K562 (cell line): ENCODE data around the gene PITPNC1.

ENCODE experiments used
- BDP1 ChIP-seq: IDR thresholded peaks from 3 replicates; pipeline ENCODE4 v1.6.1; 2011; ENCODE audit not compliant: insufficient read length, insufficient read depth
- BRCA1 ChIP-seq, 2 experiments: fragments of 450-650 bp in 1 of 2; sonication (generic) in 1 of 2; formaldehyde crosslinking in 1 of 2; IDR thresholded peaks; 2 replicates each; pipeline versions ENCODE4 v1.5.0 to v1.6.1; 2017 to 2020; ENCODE audit warnings: mild to moderate bottlenecking in 1 of 2, missing genetic modification reagents in 1 of 2
- MCM3 ChIP-seq: fragments of 450-650 bp; IDR thresholded peaks from 2 replicates; pipeline ENCODE4 v1.6.1; 2016
- NFXL1 ChIP-seq: fragments of 450-650 bp; formaldehyde crosslinking; IDR thresholded peaks from 2 replicates; pipeline ENCODE4 v1.4.0; 2021; ENCODE audit warnings: mild to moderate bottlenecking
- PHF21A ChIP-seq: fragments of 450-650 bp; IDR thresholded peaks from 2 replicates; pipeline ENCODE4 v1.6.1; 2017; ENCODE audit warnings: low read depth, borderline replicate concordance
- POLR2AphosphoS5 ChIP-seq: IDR thresholded peaks from 2 replicates; pipeline ENCODE4 v1.6.1; 2011; ENCODE audit warnings: mild to moderate bottlenecking, low read depth, low read length, moderate library complexity; ENCODE audit not compliant: control insufficient read depth, insufficient read depth
- POU5F1 ChIP-seq: fragments of 150-350 bp; IDR thresholded peaks from 2 replicates; pipeline ENCODE4 v1.6.1; 2014; ENCODE audit warnings: borderline replicate concordance, low read length, low read depth, mild to moderate bottlenecking; ENCODE audit not compliant: partially characterized antibody
- RAD21 ChIP-seq, 2 experiments: fragments of 250-450 bp in 1 of 2; fragments of 450-650 bp in 1 of 2; sonication (Bioruptor Pico) in 1 of 2; formaldehyde crosslinking in 1 of 2; IDR thresholded peaks in 1 of 2; conservative IDR thresholded peaks in 1 of 2; 2 replicates each; pipeline versions ENCODE4 v1.4.0 to v1.8.0; 2020 to 2022; ENCODE audit warnings: mild to moderate bottlenecking in 2 of 2, moderate library complexity in 1 of 2
- SMAD4 ChIP-seq: fragments of 250-450 bp; sonication (Bioruptor Pico); conservative IDR thresholded peaks from 2 replicates; pipeline ENCODE4 v1.8.0; 2021; ENCODE audit warnings: inconsistent platforms, mild to moderate bottlenecking, moderate library complexity
- YY1 ChIP-seq, 3 experiments: IDR thresholded peaks; 2 replicates each; pipeline ENCODE4 v1.6.1; 2011; ENCODE audit warnings: low read length in 2 of 3, mild to moderate bottlenecking in 2 of 3, moderate library complexity in 2 of 3, borderline replicate concordance in 1 of 3, control low read depth in 1 of 3, low read depth in 1 of 3; ENCODE audit not compliant: insufficient read depth in 3 of 3, insufficient replicate concordance in 2 of 3, control insufficient read depth in 1 of 3, insufficient read length in 1 of 3; ENCODE audit errors: extremely low read depth in 1 of 3
- ZNF57 ChIP-seq: fragments of 450-650 bp; formaldehyde crosslinking; IDR thresholded peaks from 2 replicates; pipeline ENCODE4 v1.4.0; 2020; ENCODE audit warnings: mild to moderate bottlenecking, moderate library complexity

DNA sequence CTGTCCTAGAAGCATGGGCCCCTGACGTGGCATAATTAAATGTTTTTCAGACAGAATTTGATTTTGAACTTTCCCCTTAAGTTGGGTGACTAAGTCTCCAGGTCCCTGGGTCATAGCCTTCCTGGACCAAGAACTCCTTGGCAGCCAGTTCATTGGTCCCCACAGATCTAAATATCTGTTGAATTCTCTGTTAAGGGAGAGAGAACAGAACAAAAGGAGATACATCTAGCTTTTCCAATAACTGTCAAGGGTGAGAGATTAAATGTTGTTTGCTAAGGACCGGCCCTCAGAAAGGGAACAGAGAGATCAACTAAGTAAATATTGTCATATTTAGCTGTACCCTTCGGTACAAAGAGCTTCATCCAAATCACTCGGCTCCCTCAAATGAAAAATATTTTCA lies 262.5 kb downstream of the PITPNC1 start:
- no peak for TF ChIP-seq ZNF57
- TF ChIP-seq NFXL1 (CRISPR knock-in tag), result no peak
- TF ChIP-seq POLR2AphosphoS5, result no peak
- TF ChIP-seq PHF21A, result no peak
- TF ChIP-seq BDP1, result no peak
- TF ChIP-seq YY1 (IDR thresholded peaks at IDR 0.05; ENCODE audit: borderline replicate concordance in 1 of 3, control insufficient read depth in 1 of 3, extremely low read depth in 1 of 3, insufficient read depth in 3 of 3, insufficient read length in 1 of 3, insufficient replicate concordance in 2 of 3, low read depth in 1 of 3, low read length in 2 of 3), result no peak
- no peak for TF ChIP-seq BRCA1 (IDR thresholded peaks at IDR 0.05)
- TF ChIP-seq BRCA1 (CRISPR knock-in tag; IDR thresholded peaks at IDR 0.05), result no peak
- no peak for TF ChIP-seq MCM3
- TF ChIP-seq SMAD4 (CRISPR knock-in tag), result no peak
- TF ChIP-seq RAD21 (CRISPR knock-in tag; conservative IDR thresholded peaks at IDR 0.05 in 1 of 2, IDR thresholded peaks at IDR 0.05 in 1 of 2), result no peak
- TF ChIP-seq POU5F1, result no peak
